Suprapubic skin (tissue), 4 donors: ENCODE data around the gene TXNRD3. TPM values are rescaled to one million over a fixed set of nuclear protein-coding genes. Genes with fewer than 3 reads are reported as not detected.

ENCODE experiments used
- DNase-seq, 2 donors: peaks; one replicate each; pipeline ENCODE4 v3.0.0-alpha.2; 2019; ENCODE audit warnings: low spot score in 2 of 2
- H3K27ac ChIP-seq: fragments of 200-600 bp; sonication (generic); one replicate; pipeline ENCODE4 v1.5.1; 2019
- H3K27me3 ChIP-seq: fragments of 200-600 bp; sonication (generic); one replicate; pipeline ENCODE4 v1.5.1; 2019
- H3K36me3 ChIP-seq: fragments of 200-600 bp; sonication (generic); one replicate; pipeline ENCODE4 v1.5.1; 2019
- H3K4me1 ChIP-seq: fragments of 200-600 bp; sonication (generic); one replicate; pipeline ENCODE4 v1.5.1; 2019
- H3K4me3 ChIP-seq: fragments of 200-600 bp; sonication (generic); one replicate; pipeline ENCODE4 v1.5.1; 2019; ENCODE audit warnings: mild to moderate bottlenecking
- H3K9me3 ChIP-seq: fragments of 200-600 bp; sonication (generic); one replicate; pipeline ENCODE4 v1.5.1; 2019
- EP300 ChIP-seq: sonication (generic); formaldehyde crosslinking; IDR thresholded peaks from one replicate; pipeline ENCODE4 v1.6.1; 2017; ENCODE audit warnings: antibody characterized with exemption
- POLR2A ChIP-seq, 2 donors: fragments of 450-650 bp; IDR thresholded peaks; one replicate each; pipeline ENCODE4 v1.6.1; 2017; ENCODE audit warnings: antibody characterized with exemption in 2 of 2, mild to moderate bottlenecking in 2 of 2, moderate library complexity in 2 of 2
- POLR2AphosphoS5 ChIP-seq, 3 donors: sonication (generic); formaldehyde crosslinking; IDR thresholded peaks; one replicate each; pipeline ENCODE4 v1.6.1; 2017; ENCODE audit warnings: antibody characterized with exemption in 3 of 3
- WGBS: methylation state at CpG from one replicate; pipeline ENCODE4 v1.1.5; 2018; 5-methylcytosine and 5-hydroxymethylcytosine counted together
- total RNA-seq, 4 donors: library from RNA; depleted of rRNA; stranded (reverse); fragments of >200 nt; gene quantifications; one replicate each; pipeline ENCODE4 v1.1.0, GENCODE V29; 2016
- TF ChIP-seq, protein P1 (sequence below), 2 donors: fragments of 200-600 bp in 1 of 2; fragments of 450-650 bp in 1 of 2; sonication (generic) in 1 of 2; IDR thresholded peaks; one replicate each; pipeline ENCODE4 v1.5.1; 2016 to 2019; ENCODE audit warnings: antibody characterized with exemption in 2 of 2, mild to moderate bottlenecking in 1 of 2, moderate library complexity in 1 of 2

Gene TXNRD3
- total RNA-seq, 4 donors from 2014 or later: 7.4 to 14.0 (median 11.3) TPM

DNA sequence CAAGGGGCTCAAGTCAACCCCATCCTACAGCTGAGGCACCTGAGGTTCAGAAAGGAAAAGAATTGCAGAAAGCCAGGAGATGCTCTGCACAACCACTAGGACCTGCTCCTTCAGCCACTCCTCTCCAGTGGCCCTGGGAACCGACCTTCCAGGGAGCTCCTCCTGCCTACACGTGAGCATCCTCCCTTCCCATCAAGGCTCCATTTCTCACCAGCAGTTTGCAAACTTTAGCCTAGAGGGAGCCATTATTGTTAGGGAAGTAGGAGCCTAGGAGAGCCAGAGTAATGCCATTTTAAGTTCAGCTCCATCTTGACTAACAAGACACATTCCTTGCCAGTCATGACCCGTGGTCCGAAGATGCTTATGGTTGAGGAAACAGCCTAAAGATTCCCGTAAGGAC is 37.9 kb upstream of the TXNRD3 start:
- Histone ChIP-seq H3K4me1 (no peaks in the 10 kb centered on the region), H3K36me3 (no peaks in the 10 kb centered on the region), H3K27me3 (peaks cover 33% of the 10 kb centered on the region), H3K9me3 (no peaks in the 10 kb centered on the region), H3K27ac (no peak overlapping the region), H3K4me3 (no peak overlapping the region)
- no peak for DNase-seq
- WGBS: 66% methylated on average over 5 of the region's 5 CpGs
- TF ChIP-seq POLR2A (IDR thresholded peaks at IDR 0.05): no peak
- no peak for TF ChIP-seq POLR2AphosphoS5 (IDR thresholded peaks at IDR 0.05)
- no peak for TF ChIP-seq EP300
- TF ChIP-seq, protein P1, sequence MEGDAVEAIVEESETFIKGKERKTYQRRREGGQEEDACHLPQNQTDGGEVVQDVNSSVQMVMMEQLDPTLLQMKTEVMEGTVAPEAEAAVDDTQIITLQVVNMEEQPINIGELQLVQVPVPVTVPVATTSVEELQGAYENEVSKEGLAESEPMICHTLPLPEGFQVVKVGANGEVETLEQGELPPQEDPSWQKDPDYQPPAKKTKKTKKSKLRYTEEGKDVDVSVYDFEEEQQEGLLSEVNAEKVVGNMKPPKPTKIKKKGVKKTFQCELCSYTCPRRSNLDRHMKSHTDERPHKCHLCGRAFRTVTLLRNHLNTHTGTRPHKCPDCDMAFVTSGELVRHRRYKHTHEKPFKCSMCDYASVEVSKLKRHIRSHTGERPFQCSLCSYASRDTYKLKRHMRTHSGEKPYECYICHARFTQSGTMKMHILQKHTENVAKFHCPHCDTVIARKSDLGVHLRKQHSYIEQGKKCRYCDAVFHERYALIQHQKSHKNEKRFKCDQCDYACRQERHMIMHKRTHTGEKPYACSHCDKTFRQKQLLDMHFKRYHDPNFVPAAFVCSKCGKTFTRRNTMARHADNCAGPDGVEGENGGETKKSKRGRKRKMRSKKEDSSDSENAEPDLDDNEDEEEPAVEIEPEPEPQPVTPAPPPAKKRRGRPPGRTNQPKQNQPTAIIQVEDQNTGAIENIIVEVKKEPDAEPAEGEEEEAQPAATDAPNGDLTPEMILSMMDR (IDR thresholded peaks at IDR 0.05): no peak

DNA sequence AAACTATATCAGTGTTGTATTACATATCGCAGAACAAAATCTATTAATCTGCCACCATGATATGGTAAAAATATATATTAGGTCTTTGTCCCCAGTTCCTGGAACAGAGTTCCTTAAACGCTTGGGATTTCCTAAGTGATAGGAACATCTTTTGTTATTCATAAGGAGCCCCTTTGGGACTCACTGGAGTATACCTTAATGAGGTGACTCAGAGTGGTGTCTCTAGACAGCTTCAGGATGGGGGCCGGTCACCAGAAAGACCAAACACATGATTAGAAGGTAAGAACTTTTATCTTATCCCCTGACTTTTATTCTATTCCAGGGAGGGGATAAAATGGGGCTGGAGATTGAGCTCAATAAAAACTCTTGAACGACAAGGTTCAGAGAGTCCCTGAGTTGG is 36.8 kb upstream of the TXNRD3 start:
- Histone ChIP-seq H3K27ac (no peak overlapping the region), H3K9me3 (no peaks in the 10 kb centered on the region), H3K27me3 (peaks cover 26% of the 10 kb centered on the region), H3K4me3 (no peak overlapping the region), H3K36me3 (no peaks in the 10 kb centered on the region), H3K4me1 (no peaks in the 10 kb centered on the region)
- WGBS: 88% methylated on average over 4 of the region's 4 CpGs
- DNase-seq: no peak
- TF ChIP-seq POLR2A (IDR thresholded peaks at IDR 0.05) (no peak), POLR2AphosphoS5 (IDR thresholded peaks at IDR 0.05) (no peak)

DNA sequence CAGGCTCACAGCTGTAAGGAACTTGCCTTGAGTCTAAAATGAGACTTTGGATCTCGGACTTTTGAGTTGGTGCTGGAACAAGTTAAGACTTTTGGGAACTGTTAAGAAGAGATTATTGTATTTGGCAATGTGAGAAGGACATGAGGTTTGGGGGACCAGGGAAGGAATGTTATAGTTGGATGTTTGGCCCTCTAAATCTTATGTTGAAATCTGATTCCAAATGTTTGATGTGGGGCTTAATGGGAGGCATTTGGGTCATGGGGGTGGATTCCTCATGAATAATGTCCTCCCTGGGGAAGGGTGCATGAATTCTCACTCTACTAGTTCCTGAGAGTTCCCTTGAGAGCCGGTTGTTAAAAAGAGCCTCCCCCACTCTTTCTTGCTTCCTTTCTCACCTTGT is 30.6 kb upstream of the TXNRD3 start:
- H3K36me3 ChIP-seq: no peaks in the 10 kb centered on the region
- H3K4me3 ChIP-seq: no peak overlapping the region
- TF ChIP-seq POLR2A (IDR thresholded peaks at IDR 0.05) (no peak), EP300 (no peak), POLR2AphosphoS5 (IDR thresholded peaks at IDR 0.05) (no peak)
- TF ChIP-seq, protein P1 (IDR thresholded peaks at IDR 0.05): no peak
- no peak overlapping the region for H3K27ac ChIP-seq
- peaks cover 5% of the 10 kb centered on the region for H3K4me1 ChIP-seq
- H3K27me3 ChIP-seq: peaks cover 4% of the 10 kb centered on the region
- WGBS: 74% methylated on average over 2 of the region's 2 CpGs
- no peak for DNase-seq
- H3K9me3 ChIP-seq: no peaks in the 10 kb centered on the region

DNA sequence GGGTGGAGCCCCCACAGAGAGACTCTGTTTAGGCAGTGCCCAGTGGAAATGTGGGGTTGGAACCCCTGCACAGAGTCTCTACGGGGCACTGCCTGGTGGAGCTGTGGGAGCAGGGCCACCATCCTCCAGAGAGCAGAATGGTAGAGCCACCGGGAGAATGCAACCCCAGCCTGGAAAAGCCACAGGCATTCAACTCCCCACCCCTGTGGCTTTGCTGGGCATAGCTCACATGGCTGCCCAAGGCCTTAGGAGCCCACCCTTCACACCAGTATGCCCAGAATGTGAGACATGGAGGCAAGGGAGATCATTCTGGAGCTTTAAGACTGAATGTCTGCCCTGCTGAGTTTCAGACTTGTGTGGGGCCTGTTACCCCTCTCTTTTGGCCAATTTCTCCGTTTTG is 30.1 kb upstream of the TXNRD3 start:
- H3K27me3 ChIP-seq: no peaks in the 10 kb centered on the region
- no peaks in the 10 kb centered on the region for H3K9me3 ChIP-seq
- H3K4me3 ChIP-seq: no peak overlapping the region
- TF ChIP-seq EP300 (no peak), POLR2A (IDR thresholded peaks at IDR 0.05) (no peak), POLR2AphosphoS5 (IDR thresholded peaks at IDR 0.05) (no peak)
- TF ChIP-seq, protein P1 (IDR thresholded peaks at IDR 0.05): no peak
- DNase-seq: no peak
- 73% methylated on average over 1 of the region's 3 CpGs for WGBS
- H3K27ac ChIP-seq: no peak overlapping the region
- no peaks in the 10 kb centered on the region for H3K36me3 ChIP-seq
- H3K4me1 ChIP-seq: peaks cover 10% of the 10 kb centered on the region

DNA sequence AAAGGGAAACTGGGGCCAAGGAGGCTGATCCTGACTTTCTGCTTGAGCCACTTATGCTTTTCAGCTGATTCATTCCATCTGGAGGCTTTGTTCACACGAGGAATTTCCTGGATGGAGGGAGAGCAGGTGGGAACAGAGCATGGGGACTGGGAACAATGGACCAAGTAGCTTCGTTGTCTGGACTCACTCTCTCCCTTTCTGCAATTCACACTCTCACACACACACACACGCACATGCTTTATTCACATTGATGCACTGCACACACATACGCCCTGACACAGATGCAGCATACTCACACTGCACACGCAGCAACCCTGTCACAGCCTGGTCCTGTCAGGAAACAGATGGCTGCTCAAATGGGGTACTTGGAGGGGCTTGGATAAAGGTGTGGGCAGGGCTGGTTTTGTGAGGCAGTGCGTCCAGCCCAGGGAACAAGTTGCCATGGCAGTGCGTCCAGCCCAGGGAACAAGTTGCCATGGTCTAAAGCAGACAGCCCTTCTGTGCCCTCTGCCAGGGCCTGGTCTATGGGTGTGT is 29.4 kb upstream of the TXNRD3 start:
- H3K4me1 ChIP-seq: peaks cover 17% of the 10 kb centered on the region
- no peaks in the 10 kb centered on the region for H3K36me3 ChIP-seq
- 56% methylated on average over 6 of the region's 7 CpGs for WGBS
- DNase-seq: no peak
- H3K27me3 ChIP-seq: no peaks in the 10 kb centered on the region
- H3K9me3 ChIP-seq: no peaks in the 10 kb centered on the region
- no peak overlapping the region for H3K4me3 ChIP-seq
- no peak overlapping the region for H3K27ac ChIP-seq
- no peak for TF ChIP-seq POLR2AphosphoS5 (IDR thresholded peaks at IDR 0.05)

DNA sequence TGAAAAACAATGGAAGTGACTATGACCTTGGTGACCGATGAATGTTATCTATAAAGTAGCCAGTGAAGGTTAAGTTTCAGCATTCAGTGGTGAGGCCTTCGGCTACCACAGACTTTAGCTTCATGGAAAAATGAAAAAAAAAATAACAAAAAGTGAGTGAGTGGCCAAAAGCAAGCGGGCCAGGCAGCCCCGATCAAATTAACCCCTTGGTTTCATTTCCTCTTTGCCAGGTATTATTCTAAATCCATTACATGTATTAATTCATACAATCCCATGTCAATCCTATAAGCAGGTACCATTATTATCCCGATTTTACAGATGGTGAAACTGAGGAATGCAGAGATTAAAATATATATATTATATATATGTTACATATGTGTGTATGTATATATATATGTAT is 28.1 kb upstream of the TXNRD3 start:
- TF ChIP-seq, protein P1 (IDR thresholded peaks at IDR 0.05): no peak
- no peak for TF ChIP-seq POLR2AphosphoS5 (IDR thresholded peaks at IDR 0.05)
- TF ChIP-seq EP300: no peak
- no peak for TF ChIP-seq POLR2A (IDR thresholded peaks at IDR 0.05)
- H3K36me3 ChIP-seq: no peaks in the 10 kb centered on the region
- H3K4me1 ChIP-seq: peaks cover 23% of the 10 kb centered on the region

More for the DNA sequence above, 28.1 kb upstream of the TXNRD3 start:
- WGBS: 77% methylated on average over 5 of the region's 5 CpGs
- Histone ChIP-seq H3K9me3 (no peaks in the 10 kb centered on the region), H3K27ac (no peak overlapping the region), H3K27me3 (peaks cover 10% of the 10 kb centered on the region), H3K4me3 (no peak overlapping the region)
- DNase-seq: no peak
